PFSK-1 (cell line): ENCODE measurements around the gene PPFIBP2.

Experiments used
- SIN3A ChIP-seq: IDR thresholded peaks from 2 replicates; pipeline ENCODE4 v1.6.1; 2012; ENCODE audit warnings: mild to moderate bottlenecking, low read length, moderate library complexity, borderline replicate concordance; ENCODE audit not compliant: insufficient read depth
- TAF1 ChIP-seq: IDR thresholded peaks from 2 replicates; pipeline ENCODE4 v1.6.1; 2012; ENCODE audit warnings: low read length, control low read depth, borderline replicate concordance; ENCODE audit not compliant: insufficient read depth
- TF ChIP-seq, protein P1 (sequence below), 2 experiments: IDR thresholded peaks; 2 replicates each; pipeline versions ENCODE4 v1.6.1 to v1.8.0; 2011 to 2012; ENCODE audit warnings: low read depth in 2 of 2, low read length in 2 of 2, control low read depth in 1 of 2, inconsistent platforms in 1 of 2, mild to moderate bottlenecking in 1 of 2, moderate library complexity in 1 of 2; ENCODE audit not compliant: insufficient read depth in 1 of 2

DNA sequence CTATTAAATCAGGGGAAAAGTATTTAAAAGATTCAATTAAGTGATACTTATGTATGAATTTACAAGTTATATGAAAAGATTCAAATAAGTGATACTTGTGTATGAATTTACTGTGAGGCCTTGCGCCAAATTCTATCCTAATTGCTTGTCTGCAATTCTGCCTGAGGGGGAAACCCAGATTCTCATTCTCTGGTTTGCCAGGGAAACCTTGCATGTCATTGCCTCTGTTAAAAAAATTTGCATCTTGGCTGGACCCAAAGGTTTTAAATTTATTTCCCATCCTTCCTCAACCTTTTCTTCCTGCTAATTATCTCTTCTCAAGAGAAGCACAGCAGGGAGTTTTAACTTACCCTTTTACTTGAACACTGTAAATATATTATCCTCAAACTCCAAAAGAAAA lies 14.7 kb upstream of the PPFIBP2 start:
- TF ChIP-seq, protein P1, sequence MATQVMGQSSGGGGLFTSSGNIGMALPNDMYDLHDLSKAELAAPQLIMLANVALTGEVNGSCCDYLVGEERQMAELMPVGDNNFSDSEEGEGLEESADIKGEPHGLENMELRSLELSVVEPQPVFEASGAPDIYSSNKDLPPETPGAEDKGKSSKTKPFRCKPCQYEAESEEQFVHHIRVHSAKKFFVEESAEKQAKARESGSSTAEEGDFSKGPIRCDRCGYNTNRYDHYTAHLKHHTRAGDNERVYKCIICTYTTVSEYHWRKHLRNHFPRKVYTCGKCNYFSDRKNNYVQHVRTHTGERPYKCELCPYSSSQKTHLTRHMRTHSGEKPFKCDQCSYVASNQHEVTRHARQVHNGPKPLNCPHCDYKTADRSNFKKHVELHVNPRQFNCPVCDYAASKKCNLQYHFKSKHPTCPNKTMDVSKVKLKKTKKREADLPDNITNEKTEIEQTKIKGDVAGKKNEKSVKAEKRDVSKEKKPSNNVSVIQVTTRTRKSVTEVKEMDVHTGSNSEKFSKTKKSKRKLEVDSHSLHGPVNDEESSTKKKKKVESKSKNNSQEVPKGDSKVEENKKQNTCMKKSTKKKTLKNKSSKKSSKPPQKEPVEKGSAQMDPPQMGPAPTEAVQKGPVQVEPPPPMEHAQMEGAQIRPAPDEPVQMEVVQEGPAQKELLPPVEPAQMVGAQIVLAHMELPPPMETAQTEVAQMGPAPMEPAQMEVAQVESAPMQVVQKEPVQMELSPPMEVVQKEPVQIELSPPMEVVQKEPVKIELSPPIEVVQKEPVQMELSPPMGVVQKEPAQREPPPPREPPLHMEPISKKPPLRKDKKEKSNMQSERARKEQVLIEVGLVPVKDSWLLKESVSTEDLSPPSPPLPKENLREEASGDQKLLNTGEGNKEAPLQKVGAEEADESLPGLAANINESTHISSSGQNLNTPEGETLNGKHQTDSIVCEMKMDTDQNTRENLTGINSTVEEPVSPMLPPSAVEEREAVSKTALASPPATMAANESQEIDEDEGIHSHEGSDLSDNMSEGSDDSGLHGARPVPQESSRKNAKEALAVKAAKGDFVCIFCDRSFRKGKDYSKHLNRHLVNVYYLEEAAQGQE (IDR thresholded peaks at IDR 0.05; ENCODE audit: insufficient read depth in 1 of 2, low read depth in 2 of 2, low read length in 2 of 2): no peak
- TF ChIP-seq TAF1 (no peak), SIN3A (no peak)
